ENCODE data around the gene BCAS3. TPM values are rescaled to one million over a fixed set of nuclear protein-coding genes. Genes with fewer than 3 reads are reported as not detected.

The BCAS3 gene
- total RNA-seq, 1 donor from 2014 or later, result 22.6 TPM

DNA sequence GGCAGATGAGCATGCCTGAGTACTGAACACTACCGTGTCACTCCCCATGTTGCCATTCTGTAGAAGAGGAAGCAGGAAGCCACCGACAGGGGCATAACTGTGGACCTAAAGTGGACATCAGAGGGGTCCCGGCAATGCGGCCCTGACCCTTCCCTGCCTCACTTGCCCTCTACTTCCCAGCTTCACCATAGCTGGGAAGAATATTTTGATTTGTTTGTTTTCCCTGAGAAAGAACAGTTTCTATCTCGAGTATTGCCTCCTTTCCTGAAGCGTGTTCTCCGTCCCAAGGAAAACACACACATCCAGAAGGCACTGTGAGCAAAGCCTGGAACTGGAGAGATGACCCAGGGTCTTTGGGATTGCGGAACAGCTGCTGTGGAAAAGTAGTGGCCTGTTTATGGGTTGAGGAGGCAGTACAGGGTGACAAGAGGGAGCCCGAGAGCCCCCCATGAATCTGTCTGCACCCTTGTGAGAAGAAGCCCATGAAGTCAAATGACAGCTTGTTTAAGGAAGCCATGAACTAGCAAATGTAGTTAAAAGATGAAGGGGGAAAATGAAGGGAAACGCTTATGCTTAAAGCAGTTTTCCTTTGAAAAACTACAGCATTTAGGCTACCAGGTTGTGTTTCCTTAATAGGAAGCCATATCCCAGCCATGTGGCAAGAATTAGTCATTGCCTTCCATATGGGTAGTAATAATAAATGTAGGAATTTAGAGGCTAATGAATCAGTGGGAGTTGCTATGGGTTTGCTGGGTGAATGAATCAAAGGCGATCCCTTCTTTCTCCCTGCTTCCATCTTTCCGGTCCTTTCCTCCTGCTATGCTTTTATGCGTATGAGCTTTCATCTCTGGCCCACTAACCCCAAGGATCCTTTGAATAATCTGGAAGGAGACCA lies 632.0 kb downstream of the BCAS3 start:
- Mint-ChIP-seq H3K9me3 (ENCODE audit: low read depth) (no peaks in the 10 kb centered on the region), H3K27me3 (ENCODE audit: low read depth) (no peaks in the 10 kb centered on the region), H3K27ac (ENCODE audit: unreplicated experiment) (peak overlapping the region; percentile 59), H3K36me3 (ENCODE audit: low read depth) (no peaks in the 10 kb centered on the region), H3K4me3 (ENCODE audit: unreplicated experiment) (no peak overlapping the region), H3K4me1 (ENCODE audit: low read depth) (peaks cover 30% of the 10 kb centered on the region)
- DNase-seq (ENCODE audit: low spot score), result no peak
- TF ChIP-seq, protein P1, sequence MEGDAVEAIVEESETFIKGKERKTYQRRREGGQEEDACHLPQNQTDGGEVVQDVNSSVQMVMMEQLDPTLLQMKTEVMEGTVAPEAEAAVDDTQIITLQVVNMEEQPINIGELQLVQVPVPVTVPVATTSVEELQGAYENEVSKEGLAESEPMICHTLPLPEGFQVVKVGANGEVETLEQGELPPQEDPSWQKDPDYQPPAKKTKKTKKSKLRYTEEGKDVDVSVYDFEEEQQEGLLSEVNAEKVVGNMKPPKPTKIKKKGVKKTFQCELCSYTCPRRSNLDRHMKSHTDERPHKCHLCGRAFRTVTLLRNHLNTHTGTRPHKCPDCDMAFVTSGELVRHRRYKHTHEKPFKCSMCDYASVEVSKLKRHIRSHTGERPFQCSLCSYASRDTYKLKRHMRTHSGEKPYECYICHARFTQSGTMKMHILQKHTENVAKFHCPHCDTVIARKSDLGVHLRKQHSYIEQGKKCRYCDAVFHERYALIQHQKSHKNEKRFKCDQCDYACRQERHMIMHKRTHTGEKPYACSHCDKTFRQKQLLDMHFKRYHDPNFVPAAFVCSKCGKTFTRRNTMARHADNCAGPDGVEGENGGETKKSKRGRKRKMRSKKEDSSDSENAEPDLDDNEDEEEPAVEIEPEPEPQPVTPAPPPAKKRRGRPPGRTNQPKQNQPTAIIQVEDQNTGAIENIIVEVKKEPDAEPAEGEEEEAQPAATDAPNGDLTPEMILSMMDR (IDR thresholded peaks at IDR 0.05), result peak; percentile 35

DNA sequence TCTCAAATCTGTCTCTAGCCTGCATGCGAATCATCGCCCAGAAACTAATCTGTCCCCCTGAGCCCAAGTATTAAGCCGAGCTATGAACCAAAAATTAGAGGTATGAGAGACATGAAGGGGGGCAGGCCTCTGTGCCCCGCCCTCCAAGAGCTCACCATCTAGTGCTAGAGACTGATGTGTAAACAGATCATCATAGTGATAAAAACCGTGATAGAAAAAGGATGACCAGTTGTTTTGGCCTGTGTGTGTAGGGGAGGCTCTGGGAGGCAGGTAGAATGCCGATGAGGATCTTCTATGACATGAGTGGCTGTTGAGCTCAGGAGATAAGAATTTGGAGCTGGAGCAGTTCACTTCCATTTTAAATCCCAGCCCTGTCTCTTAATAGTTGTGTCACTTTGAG lies 632.9 kb downstream of the BCAS3 start:
- DNase-seq (ENCODE audit: low spot score), result no peak
- no peak overlapping the region for H3K4me3 Mint-ChIP-seq (ENCODE audit: unreplicated experiment)
- H3K9me3 Mint-ChIP-seq (ENCODE audit: low read depth), result no peaks in the 10 kb centered on the region
- H3K27ac Mint-ChIP-seq (ENCODE audit: unreplicated experiment), result no peak overlapping the region
- TF ChIP-seq, protein P1 (IDR thresholded peaks at IDR 0.05), result no peak
- peaks cover 34% of the 10 kb centered on the region for H3K4me1 Mint-ChIP-seq (ENCODE audit: low read depth)
- H3K27me3 Mint-ChIP-seq (ENCODE audit: low read depth), result no peaks in the 10 kb centered on the region
- no peaks in the 10 kb centered on the region for H3K36me3 Mint-ChIP-seq (ENCODE audit: low read depth)

DNA sequence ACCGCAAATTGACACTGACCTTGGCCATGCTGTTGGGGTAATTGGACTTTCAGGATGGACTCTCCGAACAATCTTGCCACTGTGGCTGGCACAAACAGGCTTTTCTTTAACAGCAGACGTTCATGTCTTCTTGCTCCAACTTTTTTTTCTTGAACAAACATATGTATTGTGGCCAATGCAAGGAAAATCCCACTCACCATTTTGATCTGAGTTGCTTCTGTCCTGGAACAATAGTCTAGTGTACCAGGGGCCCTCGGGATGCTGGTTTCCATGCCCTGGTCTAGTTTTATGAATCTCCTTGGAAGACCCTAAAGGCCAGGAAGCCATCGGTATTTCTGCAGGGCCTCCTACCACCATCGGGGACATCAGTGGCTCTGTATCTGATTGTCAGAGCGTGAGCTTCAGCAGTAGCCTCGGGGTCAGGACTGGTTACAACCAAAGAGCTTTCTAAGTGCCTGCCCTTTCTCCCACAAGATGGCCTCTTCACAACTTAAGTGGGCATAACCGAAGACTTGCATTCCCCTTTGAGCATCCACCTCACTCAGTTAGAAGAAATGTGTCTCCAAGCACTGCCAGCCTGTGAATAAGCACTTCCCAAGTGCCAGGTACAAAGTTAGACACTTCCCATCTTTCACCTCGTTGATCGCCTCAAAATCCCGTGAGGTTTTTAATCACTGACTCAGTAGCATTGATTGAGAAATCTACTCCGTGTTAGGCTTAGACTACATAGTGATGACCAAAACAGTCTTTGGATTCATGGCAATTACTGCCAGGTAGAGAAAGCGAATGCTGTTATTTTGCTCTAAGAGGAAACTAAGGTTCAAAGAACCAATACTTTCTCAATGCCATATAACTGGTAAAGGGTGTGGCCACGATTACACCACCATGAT lies 635.0 kb downstream of the BCAS3 start:
- no peak for DNase-seq (ENCODE audit: low spot score)
- Mint-ChIP-seq H3K27me3 (ENCODE audit: low read depth) (no peaks in the 10 kb centered on the region), H3K4me1 (ENCODE audit: low read depth) (peaks cover 34% of the 10 kb centered on the region), H3K9me3 (ENCODE audit: low read depth) (no peaks in the 10 kb centered on the region), H3K27ac (ENCODE audit: unreplicated experiment) (no peak overlapping the region), H3K36me3 (ENCODE audit: low read depth) (no peaks in the 10 kb centered on the region), H3K4me3 (ENCODE audit: unreplicated experiment) (no peak overlapping the region)
- TF ChIP-seq, protein P1 (IDR thresholded peaks at IDR 0.05), result no peak

DNA sequence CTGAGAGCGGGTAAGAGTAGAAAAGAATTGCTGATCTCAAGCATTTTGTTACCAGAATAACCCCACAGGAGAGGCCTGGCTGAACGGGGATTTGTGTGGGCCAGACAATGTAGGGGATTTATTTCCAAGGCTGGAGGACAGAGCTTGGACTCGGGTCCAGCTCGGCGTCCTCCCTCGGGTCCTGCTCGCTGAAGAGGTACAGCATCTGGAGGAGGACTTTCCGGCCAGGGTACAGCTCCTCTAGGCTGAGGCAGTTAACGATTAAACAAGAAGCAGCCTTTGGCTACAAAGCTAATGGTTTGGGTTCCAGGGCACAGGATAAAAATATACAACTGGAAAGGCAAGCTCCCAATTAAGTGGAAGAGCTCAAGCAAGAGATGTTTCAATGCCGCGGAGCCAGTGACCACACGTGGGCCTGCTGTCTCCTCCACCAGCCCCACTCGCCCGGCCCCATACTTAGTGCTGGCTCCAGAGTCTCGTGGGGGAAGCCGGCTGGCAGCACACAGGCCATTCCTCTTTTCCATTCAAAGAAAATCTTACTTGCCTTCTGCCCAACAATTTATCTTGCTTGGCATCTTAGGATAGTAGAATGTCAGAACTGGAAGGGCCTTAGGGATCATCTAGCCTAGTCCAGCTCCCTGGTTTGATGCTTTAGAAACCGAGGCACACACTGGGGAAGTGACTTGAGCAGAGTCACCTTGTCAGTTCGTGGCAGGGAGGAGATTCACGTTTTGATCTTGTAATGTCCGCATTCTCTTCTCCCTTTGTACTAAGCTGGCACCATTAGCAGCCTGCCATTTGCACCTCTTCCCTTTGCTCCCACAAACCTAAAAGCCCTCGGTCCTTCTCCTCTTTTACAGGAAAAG lies 636.0 kb downstream of the BCAS3 start:
- TF ChIP-seq, protein P1 (IDR thresholded peaks at IDR 0.05), result no peak
- Mint-ChIP-seq H3K36me3 (ENCODE audit: low read depth) (no peaks in the 10 kb centered on the region), H3K4me1 (ENCODE audit: low read depth) (peaks cover 26% of the 10 kb centered on the region), H3K27ac (ENCODE audit: unreplicated experiment) (no peak overlapping the region), H3K4me3 (ENCODE audit: unreplicated experiment) (no peak overlapping the region), H3K9me3 (ENCODE audit: low read depth) (no peaks in the 10 kb centered on the region), H3K27me3 (ENCODE audit: low read depth) (no peaks in the 10 kb centered on the region)
- DNase-seq (ENCODE audit: low spot score), result no peak
